GM18867 (cell line): ENCODE data around the gene CDKN2A.

Source experiments
- ATAC-seq: cut with Tn5 transposase; IDR thresholded peaks from one replicate; pipeline ENCODE4 v1.9.1; 2021; ENCODE audit warnings: mild to moderate bottlenecking, moderate library complexity; ENCODE audit not compliant: unreplicated experiment

CDKN2A gene

GRCh38 chr9:22008384-22008716, 14.2 kb upstream of the CDKN2A start:
- ATAC-seq, result no peak

DNA sequence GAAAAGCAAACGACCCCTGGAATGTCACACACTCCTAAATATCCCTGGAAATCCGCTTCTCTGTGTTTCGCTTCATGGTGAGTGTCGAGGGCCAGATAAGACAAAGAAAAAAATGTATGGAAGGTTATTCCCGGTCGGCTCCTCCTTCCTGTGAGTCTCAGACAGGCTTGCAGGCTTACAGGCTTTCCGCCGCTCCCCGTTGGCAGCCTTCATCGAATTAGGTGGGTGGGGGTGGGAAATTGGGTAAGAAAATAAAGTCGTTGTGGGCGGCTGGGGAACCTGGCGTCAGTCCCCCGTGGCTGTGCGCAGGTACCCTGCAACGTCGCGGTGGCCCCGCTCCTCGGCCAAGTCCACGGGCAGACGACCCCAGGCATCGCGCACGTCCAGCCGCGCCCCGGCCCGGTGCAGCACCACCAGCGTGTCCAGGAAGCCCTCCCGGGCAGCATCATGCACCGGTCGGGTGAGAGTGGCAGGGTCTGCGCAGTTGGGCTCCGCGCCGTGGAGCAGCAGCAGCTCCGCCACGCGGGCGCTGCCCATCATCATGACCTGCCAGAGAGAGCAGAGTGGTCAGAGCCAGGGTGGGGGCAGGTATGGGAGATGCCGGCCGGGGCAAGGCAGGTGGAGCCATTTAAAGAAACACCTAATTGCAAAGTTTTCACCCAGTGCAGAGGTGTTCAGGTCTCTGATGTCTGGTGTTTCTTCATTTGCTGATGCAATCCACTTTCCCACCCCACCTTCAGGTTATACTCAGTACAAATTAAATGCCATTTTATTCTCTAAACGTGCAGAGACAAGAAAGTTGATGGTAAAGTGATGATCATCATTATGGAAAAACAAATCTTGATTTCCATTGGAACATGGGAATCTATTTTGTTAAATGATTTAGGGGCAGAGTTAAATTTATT, 11.8 kb upstream of the CDKN2A start:
- ATAC-seq, result no peak

- no peak for ATAC-seq
These were observed 11.0 kb upstream of the CDKN2A start for GRCh38 chr9:22005021-22005701.

DNA sequence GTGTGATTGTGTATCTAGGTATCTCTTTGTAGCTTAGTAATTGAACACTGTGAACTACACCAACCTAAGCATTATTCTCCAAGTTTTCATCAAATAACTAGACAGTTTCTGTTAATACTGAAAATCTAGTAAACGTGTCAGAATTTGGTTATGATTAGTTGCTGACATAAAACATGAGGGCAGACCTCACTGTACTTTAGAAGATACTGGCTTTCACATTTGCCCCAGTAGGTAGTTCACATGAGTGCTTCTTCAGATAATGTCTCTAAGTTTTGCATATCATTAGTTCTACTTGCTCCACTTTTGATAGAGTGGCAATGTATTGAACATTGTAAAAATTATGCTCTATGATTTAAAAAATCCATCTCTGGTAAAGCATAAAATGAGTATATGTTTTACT, 7.8 kb upstream of the CDKN2A start:
- ATAC-seq, result no peak

GRCh38 chr9:21998026-21998425, 3.8 kb upstream of the CDKN2A start:
- ATAC-seq, result no peak

DNA sequence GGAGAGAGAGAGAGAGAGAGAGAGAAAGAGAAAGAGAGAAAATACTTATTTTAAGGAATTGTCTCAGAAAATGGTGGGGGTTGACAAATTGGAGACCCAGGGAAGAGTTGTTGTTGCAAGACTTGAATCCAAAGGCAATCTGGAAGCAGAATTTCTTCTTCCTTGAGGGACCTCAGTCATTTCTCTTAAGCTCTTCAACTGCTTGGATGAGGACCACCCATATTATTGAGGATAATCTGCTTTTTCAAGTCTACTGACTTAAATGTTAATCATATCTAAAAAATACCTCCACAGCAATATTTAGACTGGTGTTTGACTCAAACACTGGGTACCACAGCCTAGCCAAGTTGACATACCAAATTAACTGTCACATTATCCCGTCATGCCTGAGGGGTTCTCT, 3.3 kb upstream of the CDKN2A start:
- no peak for ATAC-seq

- no peak for ATAC-seq
These were observed 2.7 kb upstream of the CDKN2A start for GRCh38 chr9:21996858-21997257.

DNA sequence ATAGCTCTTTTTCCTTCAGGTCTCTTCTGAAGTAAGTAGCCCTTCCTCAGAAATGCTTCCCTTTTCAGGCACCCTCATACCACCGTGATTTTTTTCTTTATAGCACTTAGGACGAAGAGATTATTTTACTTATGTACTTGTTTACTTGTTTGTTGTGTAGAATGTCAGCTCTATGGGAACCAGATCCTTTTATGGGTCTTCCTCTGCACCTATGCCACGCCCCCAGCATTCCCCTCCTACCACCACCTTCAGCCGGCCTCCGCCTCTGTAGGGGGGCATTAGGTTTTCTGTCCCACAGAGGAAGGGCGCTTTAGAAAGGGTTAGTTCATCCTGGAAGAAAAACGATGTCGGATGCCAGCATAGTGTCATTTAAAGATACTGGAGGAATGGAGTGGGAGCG, 2.2 kb upstream of the CDKN2A start:
- no peak for ATAC-seq

GRCh38 chr9:21995666-21996398, 1.6 kb upstream of the CDKN2A start:
- peak; percentile 20 for ATAC-seq

DNA sequence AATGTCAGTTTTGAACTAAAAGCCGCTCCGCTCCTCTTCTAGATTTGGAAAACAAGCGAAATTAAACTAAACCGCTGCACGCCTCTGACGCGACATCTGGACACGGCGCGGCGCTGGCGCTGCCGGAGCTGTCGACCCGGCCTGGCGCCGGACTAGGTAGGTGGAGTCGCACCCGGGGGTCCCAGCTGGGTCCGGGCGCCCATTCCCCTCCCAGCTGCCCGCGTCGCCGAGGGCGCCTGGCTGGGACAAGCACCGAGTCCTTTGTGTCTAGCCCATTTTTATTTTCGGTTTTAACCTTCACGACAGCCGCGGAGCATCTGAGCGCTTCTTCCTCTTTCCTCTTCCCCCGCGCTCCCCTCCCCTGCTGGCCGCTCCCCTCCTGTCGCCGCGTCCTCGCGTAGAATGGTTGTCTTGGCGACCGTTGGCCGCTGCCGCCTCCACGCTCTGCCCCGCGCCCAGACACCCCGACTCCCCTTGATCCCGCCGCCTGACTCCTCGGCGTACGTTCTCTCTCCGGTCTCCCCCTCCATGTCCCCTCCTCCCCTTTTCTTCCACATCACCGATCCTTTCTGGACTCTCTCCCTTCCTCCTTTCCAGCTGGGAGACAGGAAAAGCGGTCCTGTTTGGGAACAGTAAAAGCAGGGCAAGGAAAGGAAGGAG, 944 bp upstream of the CDKN2A start:
- peak; percentile 89 for ATAC-seq

DNA sequence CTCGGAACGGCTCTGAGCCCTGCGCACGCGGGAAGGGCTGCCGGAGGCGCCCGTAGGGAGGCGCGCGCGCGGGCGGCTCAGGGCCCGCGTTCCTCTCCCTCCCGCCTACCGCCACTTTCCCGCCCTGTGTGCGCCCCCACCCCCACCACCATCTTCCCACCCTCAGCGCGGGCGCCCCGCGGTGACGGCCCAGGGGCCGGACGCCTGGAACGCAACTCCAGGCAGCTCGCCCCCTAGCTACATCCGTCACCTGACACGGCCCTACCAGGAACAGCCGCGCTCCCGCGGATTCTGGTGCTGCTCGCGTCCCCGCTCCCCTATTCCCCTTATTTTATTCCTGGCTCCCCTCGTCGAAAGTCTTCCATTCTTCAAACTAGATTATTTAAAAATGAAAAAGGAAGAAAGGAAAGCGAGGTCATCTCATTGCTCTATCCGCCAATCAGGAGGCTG, 389 bp upstream of the CDKN2A start, which contains the start of gene CDKN2B-AS1:
Gene CDKN2B-AS1, plus strand, starts transcription at position 236 of the 450 bp plus-strand sequence.
- peak; percentile 44 for ATAC-seq

- no peak for ATAC-seq
These were observed 1.2 kb downstream of the CDKN2A start for GRCh38 chr9:21993007-21993406.

DNA sequence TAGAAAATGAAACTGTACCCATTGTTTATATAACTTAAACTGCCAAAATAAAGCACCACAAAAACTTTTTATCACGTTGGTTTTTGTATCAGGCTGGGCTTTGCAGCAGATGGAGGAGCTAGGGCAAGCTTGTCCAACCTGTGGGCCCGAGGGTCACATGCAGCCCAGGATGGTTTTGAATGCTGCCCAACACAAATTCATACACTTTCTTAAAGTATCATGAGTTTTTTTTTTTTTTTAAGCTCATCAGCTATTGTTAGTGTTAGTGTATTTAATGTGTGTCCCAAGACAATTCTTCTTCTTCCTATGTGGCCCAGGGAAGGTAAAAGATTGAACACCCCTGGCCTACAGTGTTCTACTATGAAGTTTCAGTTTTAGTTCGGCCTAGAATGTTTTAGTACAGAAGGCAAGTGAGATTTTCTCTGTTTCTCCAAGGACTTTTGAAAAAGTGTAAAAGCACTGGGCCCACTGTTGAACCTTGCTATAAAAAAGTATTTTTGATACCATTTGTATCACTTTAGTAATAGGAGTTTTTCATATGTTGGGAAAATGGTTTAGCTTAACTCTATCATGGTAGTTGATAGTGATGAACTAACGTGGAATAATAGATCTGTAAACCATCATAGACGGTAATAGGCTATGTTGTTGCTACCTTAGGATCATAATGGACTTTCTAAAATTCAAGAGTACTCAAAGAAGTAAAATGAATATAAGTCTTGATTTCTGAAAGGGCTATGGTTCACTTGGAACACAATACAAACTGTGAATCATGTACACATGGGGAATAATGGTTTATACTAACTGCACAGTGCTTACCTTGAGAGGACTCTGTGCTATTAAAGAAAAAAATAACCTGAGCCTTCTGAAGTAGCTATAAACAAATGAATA, 2.9 kb downstream of the CDKN2A start:
- no peak for ATAC-seq

DNA sequence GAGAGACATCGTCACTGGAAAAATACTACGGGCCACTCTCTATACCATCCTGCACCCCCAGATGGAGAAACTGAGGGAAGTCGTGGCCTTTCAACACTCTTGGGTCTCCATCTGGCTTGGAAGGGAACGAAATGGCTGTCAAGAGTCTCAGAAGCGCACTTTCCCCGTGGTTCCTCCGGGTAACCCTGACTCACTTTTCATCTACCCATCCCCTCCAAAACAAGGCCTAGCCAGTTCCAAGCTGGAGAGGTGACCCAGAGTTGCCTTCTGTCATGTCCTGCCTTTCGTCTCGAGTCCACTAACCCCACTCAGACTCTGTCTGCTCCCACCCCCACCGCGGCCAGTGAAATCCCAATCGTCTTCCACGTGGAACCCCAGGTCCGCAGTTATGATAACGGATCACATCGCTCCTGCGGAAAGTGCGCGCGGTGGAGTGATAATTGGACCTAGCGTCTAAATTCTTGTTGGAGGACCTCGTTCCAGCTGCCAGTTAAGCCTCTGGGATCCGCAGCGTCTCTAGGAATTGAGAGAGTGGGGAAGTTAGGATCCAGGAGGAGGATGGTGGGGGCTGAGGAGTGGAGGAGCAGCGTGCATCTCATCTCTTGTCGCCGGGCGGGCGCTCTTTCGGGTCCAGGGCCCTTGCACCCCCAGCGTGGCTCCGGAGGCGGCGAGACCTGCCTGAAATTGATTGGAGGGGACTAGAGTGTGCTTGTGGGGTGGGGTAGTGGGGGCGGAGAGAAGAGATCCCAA, 4.6 kb downstream of the CDKN2A start:
- no peak for ATAC-seq

DNA sequence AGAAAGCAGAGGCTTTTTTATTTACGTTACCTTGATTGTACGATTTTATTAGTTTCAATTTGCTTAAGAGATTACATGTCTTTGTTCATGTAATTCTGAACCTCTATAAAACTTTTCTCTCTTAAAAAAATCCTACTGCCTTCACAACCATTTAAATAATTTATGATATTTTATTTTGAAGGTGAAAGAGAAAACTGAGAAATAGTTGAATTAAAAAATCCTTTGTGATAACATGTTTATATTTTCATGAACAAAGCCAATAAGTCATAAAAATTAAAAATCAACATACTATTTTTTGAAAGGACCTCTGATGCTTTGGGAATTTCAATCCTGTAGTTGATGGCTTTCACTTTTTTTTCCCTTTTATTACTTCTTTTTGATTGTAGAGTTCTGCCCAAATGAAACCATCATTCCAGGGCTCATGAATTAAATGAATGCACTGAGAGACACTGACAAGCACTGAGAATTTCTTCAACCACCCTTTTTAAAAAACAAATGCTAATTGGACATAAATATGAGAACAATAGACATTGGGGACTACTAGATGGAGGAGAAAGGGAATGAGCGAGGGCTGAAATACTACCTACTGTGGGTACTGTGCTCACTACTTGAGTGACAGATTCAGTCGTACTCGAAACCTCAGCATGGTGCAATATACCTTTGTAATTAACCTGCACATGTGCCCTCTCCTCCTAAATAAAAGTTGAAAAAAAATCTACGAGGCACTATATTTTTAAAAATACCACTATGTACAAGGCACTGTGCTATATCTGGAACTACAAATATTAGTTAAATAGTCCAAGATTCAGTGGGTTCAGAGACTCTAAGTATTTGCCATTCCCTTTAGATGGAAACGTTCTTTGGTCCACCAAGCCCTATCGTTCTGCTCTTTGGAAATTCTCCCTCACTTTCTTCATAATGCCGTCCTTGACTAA, 5.9 kb downstream of the CDKN2A start:
- no peak for ATAC-seq

GRCh38 chr9:21985964-21986667, 8.1 kb downstream of the CDKN2A start:
- no peak for ATAC-seq

- no peak for ATAC-seq
These were observed 10.1 kb downstream of the CDKN2A start for GRCh38 chr9:21984101-21984500.

DNA sequence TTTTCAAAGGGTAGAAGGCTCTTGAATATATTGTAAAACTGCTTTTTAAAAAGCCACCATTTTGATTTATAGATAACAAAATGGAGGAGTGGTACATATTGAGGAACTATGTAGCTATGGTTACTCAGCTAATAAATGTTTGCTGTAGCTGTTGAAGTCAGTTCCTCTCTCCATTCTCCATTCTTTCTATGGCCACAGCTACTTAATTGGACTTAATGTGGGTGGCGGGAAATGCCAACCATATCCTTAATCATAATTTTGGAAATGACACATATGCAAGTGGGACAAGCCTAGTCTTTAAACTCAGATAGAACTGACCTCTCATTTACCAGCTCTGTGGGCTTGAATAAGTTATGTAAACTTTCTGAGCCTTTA, 10.6 kb downstream of the CDKN2A start:
- no peak for ATAC-seq
